Stimulated activated naive CD4-positive, alpha-beta T cell treated with Interleukin-2 at 50 U/mL for 16 hours (primary cell): ENCODE results near the gene GUCD1.

Experiments
- DNase-seq: peaks from one replicate; lab custom pipeline; 2025; lab: John Stamatoyannopoulos, UW

Gene GUCD1

GRCh38 chr22:24529898-24530297 lies 25.0 kb downstream of the GUCD1 start:
- no peak for DNase-seq

- no peak for DNase-seq
Observed at GRCh38 chr22:24526191-24526590, 28.7 kb downstream of the GUCD1 start.

- peak; percentile 73 for DNase-seq
Observed at GRCh38 chr22:24525416-24526037, 29.4 kb downstream of the GUCD1 start.

- no peak for DNase-seq
Observed at GRCh38 chr22:24523873-24524272, 31.1 kb downstream of the GUCD1 start.

DNA sequence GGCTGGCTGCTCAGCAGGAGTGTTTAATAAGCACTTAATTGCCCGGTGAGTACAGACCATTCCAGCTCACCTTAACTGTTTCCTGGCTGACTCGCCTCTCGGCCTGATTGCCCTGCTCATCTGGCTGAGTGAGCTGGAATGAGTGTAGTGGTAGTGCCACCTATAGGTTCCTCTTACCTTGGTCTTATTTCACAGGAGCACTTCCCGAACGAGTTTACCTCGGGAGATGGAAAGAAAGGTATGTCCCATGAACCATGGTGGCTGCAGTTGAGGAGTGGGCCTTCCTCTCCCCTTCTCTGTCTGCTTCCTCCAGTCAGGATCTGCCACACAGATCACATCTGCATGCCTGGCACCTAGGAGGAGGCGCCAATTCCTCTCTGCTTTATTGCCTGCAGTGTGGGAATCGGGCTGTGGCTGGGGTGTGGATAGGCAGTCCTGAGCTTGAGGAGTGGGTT lies 33.1 kb downstream of the GUCD1 start:
- DNase-seq = peak; percentile 2

GRCh38 chr22:24519496-24519895 lies 35.4 kb downstream of the GUCD1 start:
- DNase-seq = no peak

DNA sequence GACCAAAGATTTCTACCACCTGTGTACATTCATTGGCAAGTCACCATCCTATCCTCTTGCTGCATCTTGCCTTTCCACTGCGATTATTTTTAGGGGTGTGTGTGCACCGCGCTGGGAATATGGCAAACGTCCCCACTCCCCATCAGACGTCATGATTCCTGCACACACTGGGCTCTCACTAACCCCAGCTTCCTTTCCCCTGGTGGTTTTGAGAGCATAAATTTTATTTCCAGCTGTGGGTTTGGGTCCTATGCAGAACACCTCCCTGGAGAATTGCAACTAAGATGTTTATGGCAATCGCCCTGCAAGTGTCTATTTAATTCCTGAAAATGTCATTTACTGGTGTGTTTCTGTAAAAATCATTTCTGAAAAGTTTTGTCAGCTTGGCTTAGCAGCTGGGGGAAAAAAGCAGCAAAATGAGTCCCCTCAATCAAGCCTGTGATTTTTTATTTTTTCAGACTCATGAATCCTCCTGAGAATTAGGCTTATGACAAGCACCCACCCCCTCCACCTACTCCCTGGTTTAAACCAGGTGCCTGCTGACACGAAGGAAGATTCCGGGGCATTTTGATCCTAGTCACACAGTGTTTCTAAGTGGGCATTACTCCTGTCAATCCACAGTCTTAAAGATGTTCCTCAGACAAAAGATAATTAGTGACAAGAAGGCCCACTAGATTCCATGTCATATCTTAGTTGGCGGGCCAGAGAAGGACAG lies 36.0 kb downstream of the GUCD1 start:
- DNase-seq = no peak

DNA sequence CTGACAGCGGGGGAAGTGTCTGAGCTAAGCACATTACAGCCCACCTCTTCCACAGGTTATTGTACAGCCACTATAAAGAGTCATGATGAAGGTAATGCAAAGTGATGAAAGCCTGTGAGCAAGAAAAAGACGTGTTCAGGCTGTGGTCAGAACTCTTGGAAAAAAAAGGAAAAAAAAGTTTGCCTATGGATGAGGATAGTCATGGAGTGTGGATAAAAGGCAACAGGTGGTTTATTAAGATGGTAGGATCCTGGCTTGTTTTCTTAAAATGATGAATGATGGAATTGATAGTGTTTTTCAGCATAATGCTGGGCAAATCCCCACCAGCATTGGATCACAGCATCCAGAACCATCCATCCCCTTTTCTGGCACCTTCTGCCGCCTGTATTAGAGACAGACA lies 36.7 kb downstream of the GUCD1 start:
- no peak for DNase-seq

DNA sequence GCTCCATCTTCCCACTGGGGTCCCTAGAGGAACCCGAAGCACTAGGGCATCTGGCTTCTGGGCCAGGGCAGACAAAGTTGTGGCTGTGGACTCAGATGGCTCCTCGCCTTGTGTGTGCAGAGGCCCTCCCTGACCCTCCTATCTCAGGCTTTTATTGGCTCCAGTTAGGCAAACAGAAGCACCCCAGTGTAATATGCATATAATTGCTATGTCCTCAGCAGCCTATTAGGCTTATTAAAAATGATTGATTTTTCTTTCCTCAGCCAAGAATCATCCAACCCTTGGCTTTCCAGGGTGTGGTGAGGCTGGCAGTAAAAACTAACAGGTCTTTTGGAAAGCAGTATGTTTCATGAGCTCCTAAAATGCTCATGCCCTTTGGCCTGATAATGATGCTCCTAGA lies 37.5 kb downstream of the GUCD1 start:
- DNase-seq = no peak

GRCh38 chr22:24516301-24516737 lies 38.6 kb downstream of the GUCD1 start:
- DNase-seq = no peak

DNA sequence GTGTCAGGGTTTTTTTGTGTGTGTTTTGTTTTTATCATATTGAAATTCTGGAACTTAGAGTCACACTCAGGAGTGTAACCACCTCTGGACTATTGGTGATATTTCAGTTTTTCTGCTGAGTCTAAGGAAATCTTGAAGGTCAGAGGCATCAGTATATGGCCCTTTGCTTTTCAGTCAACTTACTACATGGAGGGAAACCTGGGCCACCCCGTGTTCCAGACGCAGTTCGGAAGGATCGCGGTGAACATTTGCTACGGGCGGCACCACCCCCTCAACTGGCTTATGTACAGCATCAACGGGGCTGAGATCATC lies 40.0 kb downstream of the GUCD1 start:
- DNase-seq = no peak

DNA sequence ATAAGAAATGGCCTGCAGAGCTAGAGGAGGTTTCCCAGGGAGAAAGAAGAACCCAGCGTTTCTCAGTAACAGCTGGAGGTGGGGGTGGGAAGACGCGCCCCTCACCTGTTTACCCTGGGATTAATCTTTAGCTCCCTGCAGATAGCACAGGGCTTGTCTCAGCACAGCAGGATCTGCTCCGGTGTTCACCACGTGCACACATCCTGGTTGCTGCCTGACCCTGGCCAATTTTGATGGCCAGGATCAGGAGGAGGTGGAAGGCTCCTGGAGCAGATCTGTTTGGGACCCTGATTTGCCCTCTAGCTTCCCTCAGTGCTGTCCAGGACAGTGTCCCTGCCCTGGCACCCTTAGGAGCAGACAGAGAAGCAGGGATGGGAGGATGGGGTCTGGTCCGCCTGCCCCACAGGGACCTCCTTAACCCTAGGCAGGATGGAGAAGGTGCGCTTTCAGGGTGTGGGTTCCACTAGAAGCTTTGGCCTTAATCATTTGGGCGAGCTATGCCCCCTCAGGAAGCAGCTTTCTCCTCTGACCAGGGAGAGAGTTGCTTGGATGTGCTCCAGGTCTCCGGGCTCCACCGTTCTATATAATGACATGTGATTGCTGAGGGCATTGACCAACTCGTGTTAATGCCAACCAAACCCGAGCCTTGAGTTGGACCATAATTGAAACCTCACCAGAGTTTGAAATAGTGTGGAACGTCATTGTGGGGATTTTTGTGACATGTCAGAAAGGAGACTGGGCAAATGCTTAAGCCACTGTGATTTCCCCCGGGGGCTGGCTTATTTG lies 40.5 kb downstream of the GUCD1 start:
- DNase-seq = no peak

GRCh38 chr22:24513378-24514240 lies 41.3 kb downstream of the GUCD1 start:
- no peak for DNase-seq

DNA sequence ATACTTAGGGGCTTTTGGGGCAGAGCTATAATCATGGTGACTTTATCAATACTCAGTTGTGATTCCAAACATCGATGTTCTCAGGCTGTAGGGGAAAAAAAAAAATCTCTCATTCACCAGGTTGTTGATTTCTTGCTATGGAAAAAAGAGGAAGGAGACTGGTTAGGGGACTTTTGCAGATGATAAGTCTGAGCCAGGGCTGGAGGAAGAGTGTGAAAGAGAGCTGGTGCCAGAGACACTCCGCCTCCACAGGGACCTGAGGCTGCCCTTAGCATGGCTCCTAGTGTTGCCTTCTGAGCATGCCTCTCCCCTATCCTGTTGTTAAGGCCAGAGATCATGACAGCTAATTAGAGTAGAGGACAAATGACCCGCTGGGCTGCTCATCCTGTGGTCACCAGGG lies 42.9 kb downstream of the GUCD1 start:
- no peak for DNase-seq

DNA sequence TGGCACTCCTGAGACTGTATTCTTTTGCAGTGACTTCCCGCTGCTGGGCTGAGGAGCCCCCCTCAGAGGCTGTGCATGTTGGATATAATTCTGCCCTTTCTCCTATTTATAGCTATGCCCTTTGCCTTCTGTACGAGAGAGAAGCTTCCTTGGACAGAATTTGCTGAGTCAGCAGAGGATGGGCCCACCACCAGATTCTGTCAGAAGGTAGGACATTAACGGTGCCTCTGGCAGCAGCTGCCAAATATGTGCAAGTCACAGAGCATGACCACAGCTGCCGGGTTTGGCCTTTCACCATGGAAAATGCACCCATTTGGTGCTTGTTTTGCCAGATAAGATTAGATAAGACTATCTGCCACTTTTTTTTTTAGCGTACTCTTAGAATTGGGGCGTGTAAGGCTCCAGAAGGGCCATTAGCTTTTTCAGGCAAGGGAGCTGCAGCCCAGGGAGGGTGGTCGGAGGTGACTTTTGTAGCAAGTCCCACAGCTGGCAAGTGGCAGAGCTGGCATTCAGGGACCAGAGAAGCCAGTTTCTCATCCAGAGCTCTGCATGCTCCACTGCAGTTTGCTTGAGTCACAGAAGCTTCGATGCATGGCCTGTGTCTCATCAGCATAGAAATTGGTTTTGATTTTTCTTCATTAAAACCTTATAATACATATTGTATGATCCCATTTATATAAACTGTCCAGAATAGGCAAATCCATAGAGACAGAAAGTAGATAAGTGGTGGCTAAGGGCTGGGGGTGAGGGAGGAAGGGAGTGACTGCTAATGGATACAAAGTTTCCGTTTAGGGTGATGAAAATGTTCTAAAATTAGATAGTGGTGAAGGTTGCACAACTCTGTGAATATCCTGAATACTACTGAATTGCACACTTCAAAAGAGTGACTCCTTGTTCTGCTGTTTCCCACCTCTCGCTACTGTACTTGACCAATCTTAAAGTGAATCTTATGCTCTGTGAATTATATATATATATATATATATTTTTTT lies 44.0 kb downstream of the GUCD1 start:
- no peak for DNase-seq

DNA sequence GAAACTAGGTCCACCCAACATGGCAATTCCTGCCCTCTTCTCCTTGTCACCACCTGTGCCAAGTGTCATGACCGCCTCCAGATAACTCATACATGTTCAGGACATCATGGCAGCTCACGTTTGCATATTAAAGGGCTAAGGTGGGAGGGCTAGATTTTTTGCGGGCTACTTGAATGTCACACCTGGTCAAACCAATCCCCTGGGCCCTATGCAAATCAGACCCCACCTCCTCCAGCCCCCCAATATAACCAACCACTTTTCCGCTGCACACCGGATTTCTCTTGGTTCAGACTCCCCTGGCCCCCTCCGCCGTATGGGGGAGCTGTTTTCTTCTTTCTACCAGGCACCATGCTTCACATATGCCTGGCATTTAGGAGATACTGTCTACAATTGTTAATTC lies 47.2 kb downstream of the GUCD1 start:
- DNase-seq = no peak

DNA sequence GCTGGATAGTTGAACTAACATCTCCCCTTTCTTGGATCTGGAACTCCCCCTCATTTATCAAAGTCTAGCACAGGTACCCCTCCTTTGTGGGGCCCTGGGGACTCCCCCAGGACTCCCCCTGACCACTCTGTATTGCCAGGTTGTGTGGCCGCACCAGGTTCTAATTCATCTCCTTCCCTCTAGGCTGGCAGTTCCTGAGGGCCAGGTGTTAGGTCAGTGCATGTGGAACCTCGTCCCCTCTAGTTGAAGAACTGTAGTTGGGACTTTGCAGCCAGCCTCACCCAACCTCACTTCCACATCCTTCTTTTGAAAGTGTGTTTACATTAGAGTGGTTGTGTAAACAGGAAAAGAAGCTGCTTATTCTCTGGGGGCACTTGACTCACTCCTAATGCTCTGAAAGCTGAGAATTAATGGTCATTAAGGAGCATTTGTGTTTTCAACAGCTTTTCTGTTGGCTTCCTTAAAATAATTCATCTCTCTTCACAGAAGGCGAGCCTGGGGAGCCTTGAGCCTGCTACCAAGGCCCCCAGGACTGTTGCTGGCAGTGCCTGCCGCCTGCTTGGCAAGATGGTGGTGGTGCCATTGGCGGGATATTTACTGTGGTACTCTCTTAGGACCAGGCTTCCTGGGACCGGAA lies 48.0 kb downstream of the GUCD1 start:
- no peak for DNase-seq

- no peak for DNase-seq
Observed at GRCh38 chr22:24504956-24505736, 49.8 kb downstream of the GUCD1 start.

GRCh38 chr22:24504540-24504939 lies 50.4 kb downstream of the GUCD1 start:
- no peak for DNase-seq
